ENCODE measurements around the gene PRUNE2.

PRUNE2 gene

DNA sequence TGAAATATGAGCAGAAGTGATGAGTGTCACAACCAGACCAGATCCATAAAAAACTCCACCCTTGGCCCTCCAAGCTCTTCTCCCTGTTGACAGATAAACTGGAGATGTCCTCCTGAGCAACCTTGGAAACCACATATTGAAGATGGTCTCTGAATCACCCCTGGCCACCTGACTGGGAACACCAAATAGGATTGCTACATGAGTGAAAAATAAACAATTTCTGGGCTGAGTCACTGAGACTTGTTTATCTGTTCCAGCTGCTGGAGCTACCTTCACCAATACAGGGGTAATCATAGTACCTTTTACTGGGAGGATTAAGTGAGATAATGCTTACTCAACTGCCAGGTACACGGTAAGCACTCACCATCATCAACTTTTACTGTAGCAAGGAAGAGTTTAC, 88.4 kb downstream of the PRUNE2 start:
- no peak overlapping the region for H3K27ac ChIP-seq (ENCODE audit: low read depth, low read length)
- no peak overlapping the region for H3K18ac ChIP-seq (ENCODE audit: low read length)
- no CpG with 5 or more reads among the region's 1 CpG for WGBS (ENCODE audit: extremely low coverage, insufficient coverage, low lambda C conversion rate)
- H3K23ac ChIP-seq (ENCODE audit: low read length), result no peak overlapping the region
- peaks cover 2% of the 10 kb centered on the region for H3K4me1 ChIP-seq (ENCODE audit: control insufficient read depth, low read depth, low read length)
- H3K79me1 ChIP-seq (ENCODE audit: low read length), result no peaks in the 10 kb centered on the region
- H3K36me3 ChIP-seq (ENCODE audit: control insufficient read depth, insufficient read depth, low read length), result no peaks in the 10 kb centered on the region
- no peak overlapping the region for H4K8ac ChIP-seq (ENCODE audit: low read depth, low read length)
- H3K4me2 ChIP-seq (ENCODE audit: low read length), result no peak overlapping the region
- H3K9ac ChIP-seq (ENCODE audit: low read length), result no peak overlapping the region
- H3K27me3 ChIP-seq (ENCODE audit: insufficient read depth, low read length, poor library complexity), result no peaks in the 10 kb centered on the region
- H2BK15ac ChIP-seq (replicated peaks; ENCODE audit: low read depth), result no peak overlapping the region
- no peak overlapping the region for H3K4me3 ChIP-seq (ENCODE audit: low read length)
- H3K79me2 ChIP-seq (ENCODE audit: control insufficient read depth, insufficient read depth, low read length), result no peaks in the 10 kb centered on the region
- H2AK5ac ChIP-seq (ENCODE audit: low read length), result no peak overlapping the region
- no peak for DNase-seq
- no peak overlapping the region for H3K56ac ChIP-seq (ENCODE audit: low read length)
- H4K5ac ChIP-seq (ENCODE audit: low read length), result no peak overlapping the region
- no peak overlapping the region for H2BK5ac ChIP-seq (ENCODE audit: low read length)
- no peak overlapping the region for H2BK120ac ChIP-seq (ENCODE audit: low read depth, low read length)
- no peak overlapping the region for H3K4ac ChIP-seq (ENCODE audit: low read depth, low read length)

DNA sequence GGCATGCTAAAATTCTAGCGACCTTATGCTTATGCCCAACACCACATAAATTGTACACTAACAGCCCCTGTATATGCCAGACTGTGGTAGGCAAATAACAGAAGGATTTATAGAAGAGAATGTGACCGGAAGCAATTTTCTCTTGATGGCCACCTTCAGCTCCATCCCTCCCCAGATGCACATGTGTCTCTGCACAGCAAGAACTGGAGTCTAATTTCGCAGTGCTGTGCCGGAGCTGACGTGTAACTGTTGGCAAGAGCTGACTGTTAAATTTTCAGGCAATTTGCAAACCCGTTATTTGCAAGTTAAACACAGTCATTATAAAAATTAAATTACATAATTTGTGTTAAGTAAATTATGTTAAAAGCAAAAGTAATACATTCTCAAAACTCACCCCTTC, 93.3 kb downstream of the PRUNE2 start:
- Histone ChIP-seq H3K18ac (ENCODE audit: low read length) (no peak overlapping the region), H3K36me3 (ENCODE audit: control insufficient read depth, insufficient read depth, low read length) (no peaks in the 10 kb centered on the region), H3K4me2 (ENCODE audit: low read length) (no peak overlapping the region), H3K4me1 (ENCODE audit: control insufficient read depth, low read depth, low read length) (no peaks in the 10 kb centered on the region), H3K27me3 (ENCODE audit: insufficient read depth, low read length, poor library complexity) (no peaks in the 10 kb centered on the region), H3K9ac (ENCODE audit: low read length) (no peak overlapping the region), H3K4ac (ENCODE audit: low read depth, low read length) (no peak overlapping the region), H2BK15ac (replicated peaks; ENCODE audit: low read depth) (no peak overlapping the region), H3K23ac (ENCODE audit: low read length) (no peak overlapping the region), H3K79me1 (ENCODE audit: low read length) (no peaks in the 10 kb centered on the region), H3K4me3 (ENCODE audit: low read length) (no peak overlapping the region), H4K5ac (ENCODE audit: low read length) (no peak overlapping the region), H2AK5ac (ENCODE audit: low read length) (no peak overlapping the region), H2BK5ac (ENCODE audit: low read length) (no peak overlapping the region), H4K8ac (ENCODE audit: low read depth, low read length) (no peak overlapping the region), H3K27ac (ENCODE audit: low read depth, low read length) (no peak overlapping the region), H3K79me2 (ENCODE audit: control insufficient read depth, insufficient read depth, low read length) (no peaks in the 10 kb centered on the region), H3K56ac (ENCODE audit: low read length) (no peak overlapping the region), H2BK120ac (ENCODE audit: low read depth, low read length) (no peak overlapping the region)
- DNase-seq, result no peak
- WGBS (ENCODE audit: extremely low coverage, insufficient coverage, low lambda C conversion rate), result no CpG with 5 or more reads among the region's 6 CpGs

DNA sequence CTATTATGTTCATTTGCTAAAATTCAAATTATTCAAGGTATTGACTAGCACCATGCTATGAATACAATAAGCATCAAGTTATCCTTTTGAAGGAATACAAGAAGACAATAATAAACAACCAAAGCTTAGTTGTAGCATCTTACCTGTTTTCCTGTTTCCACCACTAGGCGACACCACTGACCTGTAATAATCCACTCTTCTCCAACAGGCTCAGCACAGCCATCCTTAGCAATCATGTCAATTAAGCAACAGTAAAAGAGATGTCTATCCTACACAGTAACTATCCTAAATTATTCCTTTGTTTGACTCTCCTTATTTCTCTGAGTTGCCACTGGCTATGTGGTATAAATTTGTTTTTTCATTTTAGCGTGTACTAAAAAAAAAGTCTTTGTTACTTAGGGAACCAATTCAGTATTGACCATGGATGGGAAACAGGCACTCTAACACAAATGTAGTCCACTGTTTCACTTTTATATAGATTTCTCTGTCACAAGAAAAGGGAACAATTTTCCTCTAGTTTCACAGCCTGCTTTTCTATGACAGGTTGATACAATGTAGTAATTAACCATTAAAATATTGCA, 95.4 kb downstream of the PRUNE2 start:
- Histone ChIP-seq H3K79me2 (ENCODE audit: control insufficient read depth, insufficient read depth, low read length) (no peaks in the 10 kb centered on the region), H4K5ac (ENCODE audit: low read length) (no peak overlapping the region), H2BK15ac (replicated peaks; ENCODE audit: low read depth) (no peak overlapping the region), H3K9ac (ENCODE audit: low read length) (no peak overlapping the region), H3K36me3 (ENCODE audit: control insufficient read depth, insufficient read depth, low read length) (no peaks in the 10 kb centered on the region), H3K4me2 (ENCODE audit: low read length) (no peak overlapping the region), H4K8ac (ENCODE audit: low read depth, low read length) (no peak overlapping the region), H3K4ac (ENCODE audit: low read depth, low read length) (no peak overlapping the region), H3K4me1 (ENCODE audit: control insufficient read depth, low read depth, low read length) (no peaks in the 10 kb centered on the region), H3K4me3 (ENCODE audit: low read length) (no peak overlapping the region), H3K27me3 (ENCODE audit: insufficient read depth, low read length, poor library complexity) (no peaks in the 10 kb centered on the region), H3K27ac (ENCODE audit: low read depth, low read length) (no peak overlapping the region), H3K23ac (ENCODE audit: low read length) (no peak overlapping the region), H2AK5ac (ENCODE audit: low read length) (no peak overlapping the region), H3K56ac (ENCODE audit: low read length) (no peak overlapping the region), H2BK120ac (ENCODE audit: low read depth, low read length) (no peak overlapping the region), H3K79me1 (ENCODE audit: low read length) (no peaks in the 10 kb centered on the region), H2BK5ac (ENCODE audit: low read length) (no peak overlapping the region), H3K18ac (ENCODE audit: low read length) (no peak overlapping the region)
- WGBS (ENCODE audit: extremely low coverage, insufficient coverage, low lambda C conversion rate), result no CpG with 5 or more reads among the region's 2 CpGs
- DNase-seq, result peak; percentile 66

DNA sequence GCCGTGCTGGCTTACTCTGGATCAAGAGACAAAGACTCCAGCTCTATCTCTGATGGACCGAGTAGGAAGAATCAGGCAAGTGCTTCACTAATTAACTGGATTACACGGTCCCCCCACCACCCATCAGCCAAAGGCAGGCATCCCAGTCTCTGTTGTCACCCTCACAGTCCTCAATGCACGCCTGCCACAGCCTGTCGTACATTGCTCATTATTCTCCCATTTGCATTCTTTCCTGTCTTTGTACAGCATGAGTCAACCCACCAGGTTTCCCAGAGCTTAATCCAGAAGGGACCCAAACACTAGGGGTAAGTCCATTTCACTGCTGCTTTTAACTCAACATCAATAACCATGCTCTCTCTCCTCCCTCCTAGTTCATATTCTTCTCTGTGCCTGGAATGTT, 97.3 kb downstream of the PRUNE2 start:
- no peak overlapping the region for H4K8ac ChIP-seq (ENCODE audit: low read depth, low read length)
- H2AK5ac ChIP-seq (ENCODE audit: low read length), result no peak overlapping the region
- no peak overlapping the region for H3K4me2 ChIP-seq (ENCODE audit: low read length)
- no peaks in the 10 kb centered on the region for H3K27me3 ChIP-seq (ENCODE audit: insufficient read depth, low read length, poor library complexity)
- no peak overlapping the region for H3K9ac ChIP-seq (ENCODE audit: low read length)
- WGBS (ENCODE audit: extremely low coverage, insufficient coverage, low lambda C conversion rate), result no CpG with 5 or more reads among the region's 5 CpGs
- no peak overlapping the region for H3K56ac ChIP-seq (ENCODE audit: low read length)
- no peak overlapping the region for H3K4me3 ChIP-seq (ENCODE audit: low read length)
- no peak overlapping the region for H4K5ac ChIP-seq (ENCODE audit: low read length)
- no peak overlapping the region for H2BK120ac ChIP-seq (ENCODE audit: low read depth, low read length)
- DNase-seq, result no peak
- H3K27ac ChIP-seq (ENCODE audit: low read depth, low read length), result no peak overlapping the region
- no peak overlapping the region for H3K23ac ChIP-seq (ENCODE audit: low read length)
- no peaks in the 10 kb centered on the region for H3K79me1 ChIP-seq (ENCODE audit: low read length)
- no peak overlapping the region for H3K18ac ChIP-seq (ENCODE audit: low read length)
- H2BK5ac ChIP-seq (ENCODE audit: low read length), result no peak overlapping the region
- no peak overlapping the region for H2BK15ac ChIP-seq (replicated peaks; ENCODE audit: low read depth)
- peaks cover 5% of the 10 kb centered on the region for H3K4me1 ChIP-seq (ENCODE audit: control insufficient read depth, low read depth, low read length)
- H3K36me3 ChIP-seq (ENCODE audit: control insufficient read depth, insufficient read depth, low read length), result no peaks in the 10 kb centered on the region
- no peaks in the 10 kb centered on the region for H3K79me2 ChIP-seq (ENCODE audit: control insufficient read depth, insufficient read depth, low read length)
- no peak overlapping the region for H3K4ac ChIP-seq (ENCODE audit: low read depth, low read length)

DNA sequence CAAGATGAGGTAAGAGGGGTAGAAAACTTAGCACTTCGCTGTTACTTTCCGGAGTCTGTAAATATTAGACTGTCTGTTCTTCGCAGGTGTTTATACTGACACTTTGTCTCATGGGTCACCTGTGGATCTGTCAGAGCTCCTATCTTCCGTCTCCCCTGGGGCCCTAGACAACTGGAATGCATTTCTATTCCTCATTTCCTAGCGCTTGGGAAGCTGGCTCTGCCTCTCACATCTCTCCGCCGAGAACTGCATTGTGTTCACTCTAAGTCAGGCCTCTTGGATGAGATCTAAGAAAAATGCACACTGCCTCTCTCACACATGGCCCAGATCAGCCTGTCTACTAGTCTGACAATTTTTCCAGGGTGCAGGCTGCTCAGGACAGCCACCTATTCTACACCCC, 102.2 kb downstream of the PRUNE2 start:
- H3K27me3 ChIP-seq (ENCODE audit: insufficient read depth, low read length, poor library complexity), result no peaks in the 10 kb centered on the region
- DNase-seq, result peak; percentile 54
- no peak overlapping the region for H3K4me2 ChIP-seq (ENCODE audit: low read length)
- peak overlapping the region; percentile 74 for H3K27ac ChIP-seq (ENCODE audit: low read depth, low read length)
- H3K56ac ChIP-seq (ENCODE audit: low read length), result peak overlapping the region; percentile 75
- H3K4ac ChIP-seq (ENCODE audit: low read depth, low read length), result no peak overlapping the region
- H3K23ac ChIP-seq (ENCODE audit: low read length), result peak overlapping the region; percentile 59
- no peak overlapping the region for H3K4me3 ChIP-seq (ENCODE audit: low read length)
- peak overlapping the region; percentile 27 for H2BK5ac ChIP-seq (ENCODE audit: low read length)
- H4K8ac ChIP-seq (ENCODE audit: low read depth, low read length), result no peak overlapping the region
- H2BK120ac ChIP-seq (ENCODE audit: low read depth, low read length), result no peak overlapping the region
- WGBS (ENCODE audit: extremely low coverage, insufficient coverage, low lambda C conversion rate), result no CpG with 5 or more reads among the region's 7 CpGs
- H3K18ac ChIP-seq (ENCODE audit: low read length), result peak overlapping the region; percentile 16
- H4K5ac ChIP-seq (ENCODE audit: low read length), result no peak overlapping the region
- no peak overlapping the region for H3K9ac ChIP-seq (ENCODE audit: low read length)
- peak overlapping the region; percentile 42 for H2AK5ac ChIP-seq (ENCODE audit: low read length)
- no peaks in the 10 kb centered on the region for H3K79me1 ChIP-seq (ENCODE audit: low read length)
- H3K79me2 ChIP-seq (ENCODE audit: control insufficient read depth, insufficient read depth, low read length), result no peaks in the 10 kb centered on the region
- H3K36me3 ChIP-seq (ENCODE audit: control insufficient read depth, insufficient read depth, low read length), result no peaks in the 10 kb centered on the region
- no peak overlapping the region for H2BK15ac ChIP-seq (replicated peaks; ENCODE audit: low read depth)
- H3K4me1 ChIP-seq (ENCODE audit: control insufficient read depth, low read depth, low read length), result peaks cover 12% of the 10 kb centered on the region

DNA sequence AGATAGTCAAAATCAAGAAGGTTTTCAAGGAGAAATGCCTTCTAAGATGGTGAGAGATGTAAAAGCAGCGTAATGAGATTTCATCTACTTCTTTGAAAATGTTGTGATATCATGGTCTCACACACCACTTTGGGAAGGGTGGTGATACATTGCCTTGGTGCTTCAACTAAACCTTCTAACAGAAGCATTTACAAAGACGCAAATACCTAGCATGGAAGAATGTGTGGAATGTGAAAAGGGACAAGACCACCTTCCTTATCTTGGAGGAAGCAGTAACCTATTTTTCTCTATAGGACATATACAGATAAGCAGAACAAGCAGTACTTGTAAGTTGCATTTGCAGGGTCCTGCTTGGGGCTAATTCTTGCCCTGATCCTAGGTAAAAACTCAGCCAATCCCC, 102.8 kb downstream of the PRUNE2 start:
- H3K27me3 ChIP-seq (ENCODE audit: insufficient read depth, low read length, poor library complexity), result no peaks in the 10 kb centered on the region
- peaks cover 12% of the 10 kb centered on the region for H3K4me1 ChIP-seq (ENCODE audit: control insufficient read depth, low read depth, low read length)
- H3K27ac ChIP-seq (ENCODE audit: low read depth, low read length), result peak overlapping the region; percentile 74
- H3K18ac ChIP-seq (ENCODE audit: low read length), result no peak overlapping the region
- H3K4me3 ChIP-seq (ENCODE audit: low read length), result no peak overlapping the region
- H2BK5ac ChIP-seq (ENCODE audit: low read length), result no peak overlapping the region
- no peak overlapping the region for H3K56ac ChIP-seq (ENCODE audit: low read length)
- H3K4ac ChIP-seq (ENCODE audit: low read depth, low read length), result no peak overlapping the region
- no peak overlapping the region for H2BK15ac ChIP-seq (replicated peaks; ENCODE audit: low read depth)
- H2BK120ac ChIP-seq (ENCODE audit: low read depth, low read length), result no peak overlapping the region
- H2AK5ac ChIP-seq (ENCODE audit: low read length), result no peak overlapping the region
- no peak overlapping the region for H4K5ac ChIP-seq (ENCODE audit: low read length)
- H3K23ac ChIP-seq (ENCODE audit: low read length), result no peak overlapping the region
- H3K79me2 ChIP-seq (ENCODE audit: control insufficient read depth, insufficient read depth, low read length), result no peaks in the 10 kb centered on the region
- no peak overlapping the region for H4K8ac ChIP-seq (ENCODE audit: low read depth, low read length)
- no CpG with 5 or more reads among the region's 2 CpGs for WGBS (ENCODE audit: extremely low coverage, insufficient coverage, low lambda C conversion rate)
- DNase-seq, result peak; percentile 95
- no peaks in the 10 kb centered on the region for H3K79me1 ChIP-seq (ENCODE audit: low read length)
- no peak overlapping the region for H3K9ac ChIP-seq (ENCODE audit: low read length)
- H3K4me2 ChIP-seq (ENCODE audit: low read length), result no peak overlapping the region
- H3K36me3 ChIP-seq (ENCODE audit: control insufficient read depth, insufficient read depth, low read length), result no peaks in the 10 kb centered on the region
